Activated CD8-positive, alpha-beta memory T cell treated with anti-CD3 and anti-CD28 coated beads, Interleukin-2, amount 50 U/mL, for 4 hours (primary cell): ENCODE measurements around the gene RPN1.
"Not testable (repeated sequence)": the region's sequence is repeated elsewhere in the genome, so short reads cannot be mapped to it uniquely, and the experiment has no call there.

Experiments used
- DNase-seq: peaks from one replicate; pipeline ENCODE4 v3.0.0-alpha.2; 2020

The RPN1 gene

GRCh38 chr3:128607710-128608048, 42.9 kb downstream of the RPN1 start:
- DNase-seq: no peak

GRCh38 chr3:128606094-128606493, 44.5 kb downstream of the RPN1 start:
- no peak for DNase-seq

- no peak for DNase-seq
Observed at GRCh38 chr3:128605091-128606046, 45.2 kb downstream of the RPN1 start.

- no peak for DNase-seq
Observed at GRCh38 chr3:128603811-128604775, 46.5 kb downstream of the RPN1 start.

GRCh38 chr3:128603313-128603712, 47.3 kb downstream of the RPN1 start:
- DNase-seq: no peak

- DNase-seq: no peak
Observed at GRCh38 chr3:128598884-128599664, 51.5 kb downstream of the RPN1 start.

GRCh38 chr3:128597900-128598299, 52.7 kb downstream of the RPN1 start:
- DNase-seq: no peak

GRCh38 chr3:128592864-128593263, 57.8 kb downstream of the RPN1 start:
- DNase-seq: no peak

GRCh38 chr3:128591738-128592426, 58.7 kb downstream of the RPN1 start:
- no peak for DNase-seq

- DNase-seq: no peak
Observed at GRCh38 chr3:128590948-128591347, 59.7 kb downstream of the RPN1 start.

- not testable (repeated sequence) for DNase-seq
Observed at GRCh38 chr3:128589985-128590384, 60.6 kb downstream of the RPN1 start.

- no peak for DNase-seq
Observed at GRCh38 chr3:128588147-128588546, 62.5 kb downstream of the RPN1 start.

- no peak for DNase-seq
Observed at GRCh38 chr3:128587391-128587790, 63.2 kb downstream of the RPN1 start.

- not testable (repeated sequence) for DNase-seq
Observed at GRCh38 chr3:128586932-128587331, 63.7 kb downstream of the RPN1 start.

- not testable (repeated sequence) for DNase-seq
Observed at GRCh38 chr3:128586391-128586790, 64.2 kb downstream of the RPN1 start.

- no peak for DNase-seq
Observed at GRCh38 chr3:128585974-128586373, 64.6 kb downstream of the RPN1 start.

GRCh38 chr3:128585189-128585588, 65.4 kb downstream of the RPN1 start:
- DNase-seq: no peak

- no peak for DNase-seq
Observed at GRCh38 chr3:128584412-128585020, 66.1 kb downstream of the RPN1 start.

- DNase-seq: no peak
Observed at GRCh38 chr3:128581566-128581965, 69.1 kb downstream of the RPN1 start.

- DNase-seq: no peak
Observed at GRCh38 chr3:128579927-128580326, 70.7 kb downstream of the RPN1 start.

- DNase-seq: no peak
Observed at GRCh38 chr3:128578346-128578745, 72.3 kb downstream of the RPN1 start.

GRCh38 chr3:128577711-128578110, 72.9 kb downstream of the RPN1 start:
- no peak for DNase-seq
